ELF-1 (cell line): ENCODE results near the gene CYB561.

ENCODE experiments used
- DNase-seq: peaks from one replicate; pipeline ENCODE4 v3.0.0-alpha.2; 2016; ENCODE audit warnings: low read depth, low spot score

The CYB561 gene

DNA sequence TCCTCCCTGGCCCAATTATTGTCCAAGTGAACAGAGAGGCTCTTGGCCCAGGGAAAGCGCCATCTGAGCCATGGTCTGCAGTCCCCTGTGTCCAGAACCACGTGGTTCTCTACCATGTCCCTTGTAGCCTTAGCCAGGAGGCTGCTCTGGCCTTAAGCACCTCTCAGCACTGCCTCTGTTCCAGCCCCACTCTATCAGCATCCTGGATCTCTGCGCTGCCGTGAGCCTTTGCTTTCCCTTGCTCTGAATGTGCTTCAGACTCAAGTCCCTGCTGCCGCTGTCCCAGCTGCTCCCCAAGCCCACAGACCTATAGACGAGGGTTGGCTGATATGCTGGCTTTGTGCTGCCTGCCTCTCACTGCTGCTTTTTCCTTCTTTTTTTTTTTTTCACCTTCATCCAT is 33.9 kb downstream of the CYB561 start:
- DNase-seq, result no peak

DNA sequence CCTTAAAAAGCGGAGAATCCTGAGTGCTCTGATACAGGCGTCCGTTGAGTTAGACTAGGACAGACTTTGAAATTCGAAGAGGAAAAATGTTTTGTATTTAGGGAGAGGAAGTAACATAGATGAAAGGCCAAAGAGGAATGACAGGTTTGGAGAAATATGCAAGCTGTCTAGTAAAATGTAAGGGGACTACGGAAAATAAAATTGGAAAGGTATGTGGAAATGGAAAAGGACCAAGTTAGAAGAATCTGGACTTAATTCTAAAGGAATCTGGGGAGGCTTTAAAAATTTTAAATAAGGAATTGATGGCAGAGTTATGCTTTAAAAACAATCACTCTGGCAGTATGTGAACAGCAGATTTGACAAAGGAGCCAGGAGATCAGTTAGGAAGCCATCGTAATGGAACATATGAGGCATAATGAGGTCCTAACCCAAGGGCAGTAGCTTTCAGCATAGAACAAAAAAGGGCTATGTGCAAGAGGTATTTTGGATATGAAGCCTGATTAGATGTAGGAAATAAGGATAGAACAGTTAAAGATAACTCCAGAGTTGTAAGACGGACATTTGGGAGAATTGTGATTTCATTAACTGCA is 38.3 kb downstream of the CYB561 start:
- DNase-seq, result no peak

GRCh38 chr17:63406689-63407330 is 39.3 kb downstream of the CYB561 start:
- DNase-seq, result peak; percentile 75

DNA sequence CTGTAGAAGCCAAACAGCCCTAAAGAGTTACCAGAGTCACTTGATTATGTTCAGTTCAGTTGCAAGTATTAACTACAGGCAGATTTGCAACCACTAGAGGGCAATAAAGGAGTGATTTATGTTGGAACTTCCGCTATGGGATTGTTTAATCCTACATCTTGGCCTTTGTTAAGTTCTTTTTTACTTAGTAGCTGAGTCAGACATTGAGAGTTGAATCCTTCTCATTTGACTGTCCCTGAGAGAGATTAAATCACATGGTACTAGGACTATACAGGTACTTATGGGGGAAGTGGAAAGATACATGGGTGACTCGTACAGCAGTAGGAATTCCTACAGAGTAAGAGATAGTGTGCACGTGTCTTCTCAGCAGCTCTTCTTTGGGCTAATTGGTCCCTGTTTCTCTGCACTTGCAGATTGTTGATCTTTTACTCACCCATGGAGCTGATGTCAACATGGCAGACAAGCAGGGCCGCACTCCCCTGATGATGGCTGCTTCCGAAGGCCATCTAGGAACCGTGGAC is 40.3 kb downstream of the CYB561 start:
- no peak for DNase-seq

DNA sequence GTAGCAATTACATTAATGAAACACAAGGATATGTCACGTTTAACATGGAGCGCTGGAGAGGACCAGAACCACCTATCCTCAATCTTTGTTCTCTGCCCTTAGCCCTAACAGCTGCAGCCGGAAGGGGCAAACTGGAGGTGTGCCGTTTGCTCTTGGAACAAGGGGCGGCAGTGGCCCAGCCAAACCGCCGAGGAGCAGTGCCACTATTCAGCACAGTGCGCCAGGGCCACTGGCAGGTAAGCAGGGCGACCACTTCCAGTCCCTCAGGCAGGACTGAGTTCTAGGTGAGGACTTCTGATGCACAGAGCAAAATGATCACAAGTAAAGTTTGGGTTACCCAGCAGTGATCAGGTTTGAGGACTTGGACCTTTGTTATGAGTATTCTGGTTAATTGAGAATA is 41.1 kb downstream of the CYB561 start:
- DNase-seq, result no peak

DNA sequence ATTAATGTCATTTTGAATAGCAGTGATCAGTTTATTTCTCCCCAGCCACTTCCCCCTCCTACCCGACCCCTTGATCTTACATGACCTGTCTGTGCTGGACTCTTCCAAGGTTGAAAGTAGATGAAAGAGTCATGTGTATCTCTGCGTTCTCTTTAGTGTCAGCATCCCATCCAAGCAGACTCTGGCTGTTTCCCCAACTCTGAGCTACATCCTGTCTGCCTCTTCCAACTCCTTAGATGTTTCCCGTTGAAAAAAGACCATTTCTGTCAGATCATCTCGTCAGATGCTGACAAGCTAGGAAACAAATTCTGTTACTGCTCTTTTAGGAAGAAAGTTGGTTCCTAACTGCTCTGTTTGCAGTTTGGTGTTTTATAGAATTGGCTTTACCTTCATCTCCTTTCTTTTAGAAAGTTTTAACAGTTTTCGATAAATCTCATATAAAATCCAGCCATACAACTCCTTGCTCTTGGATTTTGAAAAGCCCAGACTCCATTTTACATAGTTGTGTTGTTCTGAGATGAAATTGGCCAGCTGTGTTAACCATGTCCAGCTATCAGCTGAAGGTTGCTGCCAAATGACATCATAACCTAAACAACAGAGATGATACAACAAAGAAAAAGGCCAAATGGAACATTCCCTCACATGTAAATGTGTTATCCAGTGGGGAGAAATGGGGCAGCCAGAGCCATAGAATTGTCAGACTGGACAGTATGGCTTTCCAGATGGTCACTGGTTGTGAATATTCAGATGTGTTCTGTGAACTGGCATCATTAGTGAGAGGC is 43.5 kb downstream of the CYB561 start:
- DNase-seq, result no peak

GRCh38 chr17:63399856-63400255 is 46.2 kb downstream of the CYB561 start:
- DNase-seq, result peak; percentile 11

- DNase-seq, result no peak
Observed at GRCh38 chr17:63399316-63399715, 46.8 kb downstream of the CYB561 start.

GRCh38 chr17:63398680-63399079 is 47.4 kb downstream of the CYB561 start:
- DNase-seq, result no peak

DNA sequence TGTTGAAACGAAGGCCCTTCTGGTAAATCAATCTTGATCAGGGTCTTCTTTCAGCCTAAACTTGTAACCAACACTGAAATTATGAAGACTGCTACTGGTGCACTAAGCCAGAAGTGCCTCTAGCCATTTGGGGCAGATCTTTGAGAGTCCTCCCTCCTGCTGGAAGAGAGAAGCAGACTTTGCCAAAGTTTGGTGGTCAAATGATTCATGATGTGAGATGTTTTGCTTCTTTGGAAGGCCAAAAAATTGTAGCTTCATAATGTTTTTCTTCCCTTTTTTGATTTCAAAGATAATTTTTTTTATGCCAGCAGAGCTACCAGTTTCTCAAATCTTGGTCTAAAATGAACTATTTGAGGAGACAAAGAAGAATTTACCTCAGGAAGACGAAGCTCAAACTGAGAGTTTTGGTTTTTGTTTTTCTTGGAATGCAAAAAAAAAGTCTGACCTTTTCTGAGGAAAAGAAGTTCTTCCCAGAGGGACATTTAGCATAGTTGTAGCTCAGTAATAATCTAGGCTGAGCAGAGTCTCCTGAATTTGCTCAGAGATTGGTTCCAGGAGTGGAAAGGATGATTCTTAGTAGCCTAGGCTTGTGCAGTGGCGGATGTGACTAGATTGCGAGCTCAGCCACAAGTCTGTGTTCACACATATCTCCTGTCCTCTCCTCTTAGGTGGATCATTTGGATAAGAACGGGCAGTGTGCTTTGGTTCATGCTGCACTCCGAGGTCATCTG is 50.9 kb downstream of the CYB561 start:
- no peak for DNase-seq

GRCh38 chr17:63390090-63390489 is 56.0 kb downstream of the CYB561 start:
- DNase-seq, result no peak

- DNase-seq, result no peak
Observed at GRCh38 chr17:63387656-63388340, 58.3 kb downstream of the CYB561 start.

DNA sequence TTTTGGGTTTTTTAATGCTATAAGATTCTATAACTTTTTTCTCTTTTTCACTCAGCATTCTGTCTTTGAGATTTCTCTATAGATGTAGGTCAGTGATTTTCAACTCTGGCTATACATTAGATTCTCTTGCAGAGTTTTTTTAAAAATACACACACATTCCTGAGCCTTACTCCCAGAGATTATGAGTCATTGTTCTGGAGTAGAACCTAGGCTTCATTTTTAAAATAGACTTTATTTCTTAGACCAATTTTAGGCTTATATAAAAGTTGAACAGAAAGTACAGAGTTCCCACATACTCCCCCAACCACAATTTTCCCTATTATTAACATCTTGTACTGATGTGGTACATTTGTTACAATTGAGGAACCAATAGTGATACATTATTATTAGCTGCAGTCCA is 63.3 kb downstream of the CYB561 start:
- no peak for DNase-seq
